ENCODE results near the gene ASPSCR1.

Gene ASPSCR1

DNA sequence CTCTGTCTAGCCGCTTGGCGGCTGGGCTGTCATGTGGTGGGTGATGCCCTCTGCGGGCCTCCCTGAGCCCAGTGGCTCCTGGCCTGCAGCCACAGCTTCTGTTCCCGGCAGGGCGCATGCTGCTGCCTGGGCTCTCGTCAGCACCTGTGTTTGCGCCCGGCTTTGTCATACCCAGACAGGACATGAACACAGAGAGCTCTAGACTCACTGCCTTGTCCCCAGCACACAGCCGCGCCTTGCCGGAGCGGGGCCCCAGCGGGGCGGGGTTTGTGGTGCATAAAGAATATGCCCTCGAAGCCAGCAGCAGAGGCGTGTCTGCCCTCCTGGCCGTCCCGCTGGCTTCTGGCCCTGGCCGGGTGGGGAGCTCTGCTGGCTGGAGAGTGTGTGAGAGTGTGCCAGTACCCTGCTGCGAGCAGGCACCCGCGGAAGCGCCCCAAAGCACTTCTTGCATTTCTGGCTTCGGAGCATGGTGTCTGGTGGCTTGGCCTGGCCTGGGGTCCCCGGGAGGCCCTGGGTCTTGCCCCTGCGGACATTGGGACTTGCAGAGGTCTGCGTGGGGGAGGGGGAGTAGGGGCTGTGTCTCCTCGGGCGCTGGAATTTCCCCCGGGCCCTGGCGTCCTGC is 14.4 kb downstream of the ASPSCR1 start:
- TF ChIP-seq POLR2A (IDR thresholded peaks at IDR 0.05; ENCODE audit: low read length) (no peak), GATA1 (IDR thresholded peaks at IDR 0.05; ENCODE audit: low read depth, low read length) (no peak)
- peak; percentile 53 to 56 for DNase-seq

DNA sequence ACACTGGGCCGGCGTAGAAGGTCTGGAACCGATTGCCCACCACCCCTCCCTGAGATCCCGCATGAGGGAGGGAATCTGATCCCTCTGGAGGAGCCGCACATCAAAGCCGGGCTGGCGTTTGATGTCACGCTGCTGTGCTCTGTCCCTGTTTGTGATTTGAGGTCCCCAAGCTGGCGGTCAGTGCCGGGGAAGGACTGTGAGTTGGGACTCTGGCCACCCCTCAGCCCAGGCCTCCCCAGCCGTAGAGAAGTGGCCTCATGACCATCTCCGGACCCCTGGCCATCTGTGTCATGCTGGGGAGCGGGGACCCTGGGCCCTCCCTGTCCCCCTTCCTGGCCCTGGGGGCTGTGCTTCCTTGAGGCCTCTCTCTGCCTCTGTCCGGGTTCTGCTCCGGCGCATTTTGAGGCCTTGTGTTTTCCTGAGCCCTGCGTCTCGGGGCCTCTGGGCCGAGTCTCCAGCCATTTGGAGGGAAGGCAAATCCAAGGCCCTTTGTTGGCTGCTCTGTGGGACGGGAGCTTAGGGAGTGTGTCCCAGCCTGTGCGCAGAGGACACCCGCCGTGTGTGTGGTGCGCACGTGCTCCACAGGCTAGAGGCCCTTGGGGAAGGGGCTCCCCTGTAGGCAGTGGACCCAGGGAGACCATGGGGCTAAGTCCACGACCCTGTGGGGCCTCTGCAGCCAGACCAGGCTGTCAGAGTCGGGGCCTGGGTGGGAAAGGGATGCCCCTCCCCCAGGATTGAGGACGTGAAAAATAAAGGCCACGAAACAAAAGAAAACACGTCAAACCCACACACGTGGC is 15.1 kb downstream of the ASPSCR1 start:
- no peak for DNase-seq
- TF ChIP-seq GATA1 (IDR thresholded peaks at IDR 0.05; ENCODE audit: low read depth, low read length) (no peak), POLR2A (IDR thresholded peaks at IDR 0.05; ENCODE audit: low read length) (no peak)

DNA sequence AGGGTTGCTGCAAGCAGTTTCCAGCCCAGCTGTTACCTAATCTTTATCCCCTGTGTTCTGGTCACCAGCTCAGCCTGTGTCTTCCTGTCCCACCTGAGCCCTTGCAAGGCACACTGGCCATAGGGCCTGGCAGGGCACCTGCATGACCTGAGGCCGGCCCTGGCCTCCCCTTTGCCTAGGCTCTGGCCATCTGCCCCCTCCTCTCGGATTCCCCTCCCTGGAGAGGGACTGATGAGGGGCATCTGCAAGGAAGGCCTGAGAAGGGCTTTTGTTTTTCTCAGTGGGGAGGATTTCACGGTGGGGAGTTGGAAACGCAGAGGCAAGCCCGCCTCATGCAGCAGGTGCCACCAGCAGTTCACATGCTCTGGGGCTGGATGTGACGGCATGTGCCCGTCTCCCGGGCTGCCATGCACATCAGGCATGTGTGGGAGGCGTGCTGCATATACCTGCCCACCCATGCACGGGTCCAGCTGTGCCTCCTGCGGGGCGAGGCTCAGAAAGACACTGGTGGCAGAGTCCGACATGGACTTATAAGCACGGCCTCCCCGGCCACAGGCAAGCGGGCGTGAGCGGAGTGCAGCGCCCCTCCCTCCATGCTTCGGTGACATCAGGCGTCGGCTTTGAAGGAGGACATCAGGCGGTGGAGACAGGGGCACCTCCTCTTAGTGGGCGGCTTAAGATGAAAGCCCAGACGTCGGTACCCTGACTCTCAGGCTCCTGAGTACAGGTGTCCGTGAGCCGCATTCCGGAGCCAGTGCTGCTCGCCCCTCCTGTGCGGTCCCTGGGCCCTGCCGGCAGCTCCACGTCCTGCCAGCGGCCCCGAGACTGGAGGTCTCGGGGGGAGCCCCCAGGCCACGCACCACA is 16.5 kb downstream of the ASPSCR1 start:
- DNase-seq, result no peak
- no peak for TF ChIP-seq POLR2A (IDR thresholded peaks at IDR 0.05; ENCODE audit: low read length)
- TF ChIP-seq GATA1 (IDR thresholded peaks at IDR 0.05; ENCODE audit: low read depth, low read length), result no peak

DNA sequence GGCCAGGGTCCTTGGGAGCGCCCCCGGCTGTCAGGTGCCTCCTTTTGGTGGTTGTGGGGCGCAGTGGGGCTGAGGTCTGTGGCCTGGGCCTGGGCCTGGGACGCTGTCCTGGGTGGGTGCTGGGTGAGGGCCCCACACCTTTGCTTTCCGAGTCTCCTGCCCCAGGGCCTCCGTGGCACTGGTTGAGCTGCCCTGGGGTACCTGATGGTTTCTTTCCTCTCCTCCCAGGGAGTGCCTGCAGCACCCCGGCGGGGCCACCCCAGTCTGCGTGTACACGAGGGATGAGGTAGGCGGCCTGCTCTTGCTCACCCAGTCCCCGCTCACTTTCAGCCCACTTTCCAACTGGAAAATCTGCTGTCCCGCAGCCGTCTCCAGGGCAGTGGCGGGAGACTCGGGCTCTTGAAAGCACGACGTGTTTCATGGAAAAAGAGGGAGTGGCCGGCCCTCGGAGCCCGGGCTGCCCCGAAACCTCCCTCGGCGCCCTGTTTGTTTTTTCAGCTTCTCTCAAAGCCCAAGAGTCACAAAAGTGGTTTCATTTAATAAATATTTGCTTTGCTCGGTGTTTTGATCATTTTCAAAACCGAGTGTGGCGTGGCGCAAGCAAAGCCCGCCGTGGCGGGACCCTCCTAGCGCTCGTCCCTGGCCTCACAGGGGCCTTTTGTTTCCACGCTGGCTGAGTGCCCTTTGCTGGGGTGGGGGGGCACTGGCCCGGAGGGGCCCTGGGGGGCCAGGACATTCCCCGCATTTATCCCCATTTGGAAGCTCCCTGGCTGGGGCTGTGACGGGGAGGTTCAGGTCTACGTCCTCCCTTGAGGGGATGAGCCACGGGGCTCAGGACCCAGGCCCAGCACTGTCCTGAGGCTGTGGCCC is 17.4 kb downstream of the ASPSCR1 start:
- TF ChIP-seq POLR2A (IDR thresholded peaks at IDR 0.05; ENCODE audit: low read length) (no peak), GATA1 (IDR thresholded peaks at IDR 0.05; ENCODE audit: low read depth, low read length) (no peak)
- DNase-seq, result no peak

DNA sequence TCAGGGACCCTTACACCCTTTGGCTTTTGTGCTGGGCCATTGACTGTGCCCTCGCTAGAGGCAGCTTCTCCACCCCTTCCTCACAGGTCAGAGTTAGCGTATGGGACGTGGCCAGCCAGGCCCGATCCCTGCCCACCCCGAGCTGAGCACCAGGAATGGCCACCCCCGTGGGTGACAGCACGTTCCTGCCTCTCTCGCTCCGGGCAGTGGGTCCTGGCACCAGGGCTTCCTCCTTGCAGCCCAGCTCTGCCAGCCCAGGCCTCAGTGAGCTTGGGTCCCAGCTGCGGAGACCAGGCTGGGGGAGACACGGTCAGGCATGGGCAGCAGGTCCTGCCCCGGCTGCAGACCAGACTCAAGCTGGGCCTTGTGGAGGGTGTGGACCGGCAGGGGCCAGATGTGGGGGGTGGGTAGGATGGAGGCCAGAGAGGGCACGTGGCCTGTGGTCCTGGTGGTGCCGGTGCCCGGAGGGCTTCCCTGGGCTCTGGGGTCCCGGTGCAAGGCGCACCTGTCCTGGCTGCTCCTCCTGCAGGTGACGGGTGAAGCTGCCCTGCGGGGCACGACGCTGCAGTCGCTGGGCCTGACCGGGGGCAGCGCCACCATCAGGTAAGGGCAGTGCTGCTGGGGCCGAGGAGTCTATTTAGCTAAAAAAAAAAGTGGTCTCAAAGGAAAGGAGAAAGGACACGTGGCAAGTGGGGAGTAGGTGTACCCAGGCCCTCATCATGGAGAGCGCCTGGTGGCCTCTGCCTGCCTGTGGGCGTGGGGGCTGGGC is 18.2 kb downstream of the ASPSCR1 start:
- TF ChIP-seq POLR2A (IDR thresholded peaks at IDR 0.05; ENCODE audit: low read length) (no peak), GATA1 (IDR thresholded peaks at IDR 0.05; ENCODE audit: low read depth, low read length) (no peak)
- DNase-seq, result no peak

DNA sequence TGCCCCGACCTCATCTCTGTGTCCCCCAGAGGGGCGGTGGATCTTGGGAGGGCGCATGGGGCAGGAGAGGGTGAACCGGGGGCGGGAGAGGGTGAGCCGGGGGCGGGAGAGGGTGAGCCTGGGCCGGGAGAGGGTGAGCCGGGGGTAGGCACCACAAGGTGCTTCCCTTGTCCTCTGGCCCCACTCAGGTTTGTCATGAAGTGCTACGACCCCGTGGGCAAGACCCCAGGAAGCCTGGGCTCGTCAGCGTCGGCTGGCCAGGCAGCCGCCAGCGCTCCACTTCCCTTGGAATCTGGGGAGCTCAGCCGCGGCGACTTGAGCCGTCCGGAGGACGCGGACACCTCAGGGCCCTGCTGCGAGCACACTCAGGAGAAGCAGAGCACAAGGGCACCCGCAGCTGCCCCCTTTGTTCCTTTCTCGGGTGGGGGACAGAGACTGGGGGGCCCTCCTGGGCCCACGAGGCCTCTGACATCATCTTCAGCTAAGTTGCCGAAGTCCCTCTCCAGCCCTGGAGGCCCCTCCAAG is 18.9 kb downstream of the ASPSCR1 start:
- no peak for DNase-seq
- TF ChIP-seq POLR2A (IDR thresholded peaks at IDR 0.05; ENCODE audit: low read length) (no peak), GATA1 (IDR thresholded peaks at IDR 0.05; ENCODE audit: low read depth, low read length) (no peak)

DNA sequence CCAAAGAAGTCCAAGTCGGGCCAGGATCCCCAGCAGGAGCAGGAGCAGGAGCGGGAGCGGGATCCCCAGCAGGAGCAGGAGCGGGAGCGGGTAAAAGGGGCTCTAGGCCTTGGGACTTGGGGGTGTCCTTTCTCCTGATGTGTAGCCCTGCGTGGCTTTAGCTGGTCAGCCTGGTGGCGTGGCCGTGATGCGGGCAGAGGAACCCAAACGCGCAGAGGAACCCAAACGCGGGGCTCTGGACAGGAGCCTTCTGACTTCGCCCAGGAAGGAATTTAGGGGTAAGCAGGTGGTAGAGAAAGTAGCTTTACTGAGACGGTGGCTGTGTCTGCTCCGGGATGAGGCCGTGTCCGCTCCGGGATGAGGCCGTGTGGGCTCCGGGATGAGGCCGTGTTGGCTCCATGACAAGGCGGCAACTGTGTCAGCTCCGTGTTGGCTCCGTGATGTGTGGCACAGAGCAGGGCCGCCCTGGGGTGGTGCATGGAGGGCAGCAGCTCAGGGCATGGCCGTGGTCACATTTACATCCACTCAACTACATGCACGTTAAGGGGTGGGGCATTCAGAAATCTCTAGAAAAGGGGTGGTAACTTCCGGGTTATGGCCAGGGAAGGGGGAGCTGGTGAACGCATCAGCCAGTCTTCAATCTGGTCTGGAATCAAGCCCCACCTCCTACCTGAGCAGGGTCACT is 19.5 kb downstream of the ASPSCR1 start:
- no peak for TF ChIP-seq POLR2A (IDR thresholded peaks at IDR 0.05; ENCODE audit: low read length)
- TF ChIP-seq GATA1 (IDR thresholded peaks at IDR 0.05; ENCODE audit: low read depth, low read length), result no peak
- no peak for DNase-seq

DNA sequence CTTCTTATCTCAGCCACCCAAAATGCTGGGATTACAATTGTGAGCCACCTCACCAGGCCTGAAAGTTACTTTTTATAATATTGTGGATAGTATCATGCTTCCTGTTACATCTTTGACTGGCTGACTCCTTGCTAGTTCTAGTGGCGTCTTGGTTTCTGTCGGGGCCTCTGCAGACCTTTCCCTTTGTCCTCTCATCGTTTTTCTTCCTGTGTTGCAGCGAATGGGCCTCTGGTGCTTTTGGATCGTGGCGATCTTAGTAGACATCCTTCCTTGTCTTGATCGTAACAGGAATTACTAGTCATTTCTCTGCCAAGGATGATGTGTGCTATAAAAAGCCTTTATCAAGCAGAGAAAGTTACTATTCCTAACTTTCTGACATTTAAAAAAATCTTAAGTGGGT is 20.8 kb downstream of the ASPSCR1 start:
- no peak for TF ChIP-seq GATA1 (IDR thresholded peaks at IDR 0.05; ENCODE audit: low read depth, low read length)
- no peak for TF ChIP-seq POLR2A (IDR thresholded peaks at IDR 0.05; ENCODE audit: low read length)

DNA sequence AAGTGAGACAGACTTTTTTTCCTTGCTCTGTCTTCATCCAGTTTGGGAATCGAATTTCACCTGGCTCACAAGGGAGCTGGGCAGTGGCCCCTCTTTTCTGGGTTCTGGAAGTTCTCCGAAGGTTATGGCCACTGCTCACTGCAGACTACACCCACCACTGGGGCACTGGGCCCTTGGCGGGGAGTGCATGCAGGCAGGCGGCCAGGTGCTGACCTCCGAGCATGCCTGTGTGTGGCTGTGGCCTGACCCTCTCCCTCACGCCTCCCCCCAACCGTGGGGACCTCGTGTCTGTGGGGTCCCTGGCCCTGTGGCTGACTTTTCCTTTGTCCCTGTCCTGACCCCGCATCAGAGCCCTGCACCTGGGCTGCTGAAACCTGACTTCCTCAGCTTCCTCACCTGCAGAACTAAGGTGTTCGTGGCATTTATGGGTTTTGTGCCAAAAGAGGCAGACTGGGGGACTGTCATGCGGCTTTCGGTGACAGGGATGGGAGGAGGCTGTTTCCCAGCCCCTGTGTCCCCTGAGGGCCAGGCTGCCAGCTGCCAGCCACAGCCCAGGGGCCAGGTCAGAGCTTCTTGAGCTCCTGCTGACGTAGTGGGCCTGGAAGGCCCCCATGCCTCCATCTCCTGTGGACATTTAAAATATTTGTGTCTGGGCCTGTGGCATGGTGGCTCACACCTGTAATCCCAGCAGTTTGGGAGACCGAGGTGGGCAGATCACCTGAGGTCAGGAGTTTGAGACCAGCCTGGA is 21.4 kb downstream of the ASPSCR1 start:
- DNase-seq, result no peak
- TF ChIP-seq GATA1 (IDR thresholded peaks at IDR 0.05; ENCODE audit: low read depth, low read length) (no peak), POLR2A (IDR thresholded peaks at IDR 0.05; ENCODE audit: low read length) (no peak)

More for the DNA sequence above, 20.8 kb downstream of the ASPSCR1 start:
- DNase-seq, result no peak

DNA sequence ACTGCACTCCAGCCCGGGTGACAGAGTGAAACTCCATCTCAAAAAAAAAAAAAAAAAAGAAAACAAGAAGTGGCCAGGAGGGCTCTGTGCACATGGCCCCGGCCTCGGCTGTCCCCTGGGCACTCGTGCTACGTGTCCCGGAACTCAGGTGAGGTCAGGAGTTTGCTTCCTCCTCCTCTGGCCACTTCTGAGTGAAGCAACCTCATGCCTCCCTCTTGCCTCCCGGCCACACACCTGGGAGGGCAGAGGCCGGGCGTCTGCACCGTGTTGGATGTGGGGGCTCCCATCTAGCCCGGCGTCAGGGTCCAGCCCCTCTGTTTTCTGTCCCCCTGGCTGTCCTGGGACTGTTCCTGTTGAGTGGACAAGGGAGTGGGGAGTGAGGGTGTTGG is 22.2 kb downstream of the ASPSCR1 start:
- TF ChIP-seq POLR2A (IDR thresholded peaks at IDR 0.05; ENCODE audit: low read length) (no peak), GATA1 (IDR thresholded peaks at IDR 0.05; ENCODE audit: low read depth, low read length) (no peak)
- no peak for DNase-seq

Data from erythroblast (primary cell).